OCI-LY7 (cell line): Measurements from ENCODE around the gene SWSAP1.

Experiments
- CTCF ChIP-seq: fragments of 200-600 bp; sonication (generic); conservative IDR thresholded peaks from 2 replicates; pipeline ENCODE4 v1.5.1; 2014; ENCODE audit warnings: mild to moderate bottlenecking, antibody characterized with exemption, low read length, moderate library complexity, mixed read lengths
- EZH2phosphoT487 ChIP-seq: fragments of 200-600 bp; sonication (generic); IDR thresholded peaks from 2 replicates; pipeline ENCODE4 v1.6.1; 2018; ENCODE audit warnings: low read depth, borderline replicate concordance, mild to moderate bottlenecking, mixed run types, antibody characterized with exemption, low read length, moderate library complexity, mixed read lengths

GRCh38 chr19:11373885-11374432 lies 507 bp upstream of the SWSAP1 start:
- no peak for TF ChIP-seq CTCF
- TF ChIP-seq EZH2phosphoT487 = no peak
